IMR-90 (cell line): ENCODE measurements around the gene ELFN2.

ENCODE experiments used
- CEBPB ChIP-seq: IDR thresholded peaks from 2 replicates; pipeline ENCODE4 v1.6.1; 2012; ENCODE audit warnings: low read depth, low read length, improper control_type of control experiment
- FOS ChIP-seq: fragments of 150-350 bp; IDR thresholded peaks from 2 replicates; pipeline ENCODE4 v1.6.1; 2016; ENCODE audit warnings: low read depth, low read length
- MAFK ChIP-seq: IDR thresholded peaks from 2 replicates; pipeline ENCODE4 v1.6.1; 2012; ENCODE audit warnings: low read depth, low read length, improper control_type of control experiment
- MAZ ChIP-seq: IDR thresholded peaks from 2 replicates; pipeline ENCODE4 v1.6.1; 2012; ENCODE audit warnings: low read depth, mild to moderate bottlenecking, low read length, improper control_type of control experiment, moderate library complexity, borderline replicate concordance
- POLR2A ChIP-seq: IDR thresholded peaks from 2 replicates; pipeline ENCODE4 v1.6.1; 2012; ENCODE audit warnings: mild to moderate bottlenecking, low read depth, low read length
- RAD21 ChIP-seq: IDR thresholded peaks from 2 replicates; pipeline ENCODE4 v1.6.1; 2012; ENCODE audit warnings: low read length, improper control_type of control experiment
- RCOR1 ChIP-seq: IDR thresholded peaks from 2 replicates; pipeline ENCODE4 v1.6.1; 2012; ENCODE audit warnings: mild to moderate bottlenecking, low read length, improper control_type of control experiment; ENCODE audit not compliant: insufficient replicate concordance
- RFX5 ChIP-seq: IDR thresholded peaks from 2 replicates; pipeline ENCODE4 v1.8.0; 2012; ENCODE audit warnings: low read depth, mild to moderate bottlenecking, low read length, moderate library complexity
- TF ChIP-seq, protein P1 (sequence below): conservative IDR thresholded peaks from 2 replicates; pipeline ENCODE4 v1.5.1; 2012; ENCODE audit warnings: mild to moderate bottlenecking, low read depth, low read length, improper control_type of control experiment
- TF ChIP-seq, protein P2 (sequence below): fragments of 150-350 bp; IDR thresholded peaks from 2 replicates; pipeline ENCODE4 v1.6.1; 2016; ENCODE audit warnings: low read depth, mild to moderate bottlenecking, low read length, moderate library complexity, borderline replicate concordance

DNA sequence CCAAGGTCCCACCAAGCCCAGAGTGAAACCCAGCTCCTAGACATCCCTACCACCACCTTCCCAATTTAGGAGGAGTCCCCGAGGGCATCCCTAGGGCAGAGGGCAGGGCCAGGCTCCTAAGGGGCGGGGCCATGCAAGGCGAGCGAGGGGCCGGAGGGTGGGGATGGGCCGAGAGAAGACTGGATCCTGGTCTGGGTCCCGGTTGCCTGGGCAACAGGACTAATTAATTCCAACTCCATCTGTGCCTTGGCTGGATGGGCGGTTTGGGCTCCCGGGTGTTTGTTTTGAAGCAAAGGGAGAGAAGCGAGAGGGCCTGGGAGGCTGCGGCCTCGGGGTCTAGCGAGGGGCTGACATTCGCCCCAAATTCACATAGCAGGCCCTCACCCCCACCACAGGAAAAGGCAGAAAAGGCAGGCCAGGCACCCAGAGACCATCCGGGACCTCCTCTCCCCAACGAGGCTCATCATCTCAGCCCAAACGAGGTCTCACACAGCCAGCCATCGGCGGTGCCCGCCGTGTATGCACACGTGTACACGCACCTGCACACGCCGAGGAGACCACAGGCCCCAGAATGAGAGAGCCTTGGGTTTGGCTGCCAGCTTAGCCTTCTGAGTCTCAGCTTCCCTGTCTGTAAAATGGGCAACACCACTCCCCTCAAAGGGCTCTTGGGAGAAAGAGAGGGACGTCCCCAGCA lies 23.9 kb downstream of the ELFN2 start:
- TF ChIP-seq, protein P1, sequence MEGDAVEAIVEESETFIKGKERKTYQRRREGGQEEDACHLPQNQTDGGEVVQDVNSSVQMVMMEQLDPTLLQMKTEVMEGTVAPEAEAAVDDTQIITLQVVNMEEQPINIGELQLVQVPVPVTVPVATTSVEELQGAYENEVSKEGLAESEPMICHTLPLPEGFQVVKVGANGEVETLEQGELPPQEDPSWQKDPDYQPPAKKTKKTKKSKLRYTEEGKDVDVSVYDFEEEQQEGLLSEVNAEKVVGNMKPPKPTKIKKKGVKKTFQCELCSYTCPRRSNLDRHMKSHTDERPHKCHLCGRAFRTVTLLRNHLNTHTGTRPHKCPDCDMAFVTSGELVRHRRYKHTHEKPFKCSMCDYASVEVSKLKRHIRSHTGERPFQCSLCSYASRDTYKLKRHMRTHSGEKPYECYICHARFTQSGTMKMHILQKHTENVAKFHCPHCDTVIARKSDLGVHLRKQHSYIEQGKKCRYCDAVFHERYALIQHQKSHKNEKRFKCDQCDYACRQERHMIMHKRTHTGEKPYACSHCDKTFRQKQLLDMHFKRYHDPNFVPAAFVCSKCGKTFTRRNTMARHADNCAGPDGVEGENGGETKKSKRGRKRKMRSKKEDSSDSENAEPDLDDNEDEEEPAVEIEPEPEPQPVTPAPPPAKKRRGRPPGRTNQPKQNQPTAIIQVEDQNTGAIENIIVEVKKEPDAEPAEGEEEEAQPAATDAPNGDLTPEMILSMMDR, result no peak
- TF ChIP-seq POLR2A (no peak), RCOR1 (no peak), CEBPB (no peak), MAZ (no peak), RAD21 (no peak), MAFK (no peak), FOS (no peak), RFX5 (no peak)
- TF ChIP-seq, protein P2, sequence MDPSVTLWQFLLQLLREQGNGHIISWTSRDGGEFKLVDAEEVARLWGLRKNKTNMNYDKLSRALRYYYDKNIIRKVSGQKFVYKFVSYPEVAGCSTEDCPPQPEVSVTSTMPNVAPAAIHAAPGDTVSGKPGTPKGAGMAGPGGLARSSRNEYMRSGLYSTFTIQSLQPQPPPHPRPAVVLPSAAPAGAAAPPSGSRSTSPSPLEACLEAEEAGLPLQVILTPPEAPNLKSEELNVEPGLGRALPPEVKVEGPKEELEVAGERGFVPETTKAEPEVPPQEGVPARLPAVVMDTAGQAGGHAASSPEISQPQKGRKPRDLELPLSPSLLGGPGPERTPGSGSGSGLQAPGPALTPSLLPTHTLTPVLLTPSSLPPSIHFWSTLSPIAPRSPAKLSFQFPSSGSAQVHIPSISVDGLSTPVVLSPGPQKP, result no peak
